Measurements from ENCODE around the gene SULT1A2.
"Not testable (repeated sequence)": the region's sequence is repeated elsewhere in the genome, so short reads cannot be mapped to it uniquely, and the experiment has no call there.

Gene SULT1A2

DNA sequence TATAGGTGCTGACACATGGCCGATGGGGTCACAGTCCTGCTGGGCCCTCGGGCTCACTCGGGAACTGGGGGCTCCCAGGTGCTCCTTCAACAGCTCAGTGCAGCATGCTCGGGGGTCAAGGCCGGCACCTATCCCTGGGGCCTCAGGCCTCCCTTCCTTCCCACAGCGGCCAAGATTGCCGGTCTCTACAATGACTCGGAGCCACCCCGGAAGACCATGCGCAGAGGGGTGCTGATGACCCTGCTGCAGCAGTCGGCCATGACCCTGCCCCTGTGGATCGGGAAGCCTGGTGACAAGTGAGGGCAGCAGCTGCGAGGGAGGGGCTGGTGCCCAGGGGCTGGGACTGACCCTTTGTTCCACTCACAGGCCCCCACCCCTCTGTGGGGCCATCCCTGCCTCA lies 6.9 kb downstream of the SULT1A2 start:
- no peak for ATAC-seq

DNA sequence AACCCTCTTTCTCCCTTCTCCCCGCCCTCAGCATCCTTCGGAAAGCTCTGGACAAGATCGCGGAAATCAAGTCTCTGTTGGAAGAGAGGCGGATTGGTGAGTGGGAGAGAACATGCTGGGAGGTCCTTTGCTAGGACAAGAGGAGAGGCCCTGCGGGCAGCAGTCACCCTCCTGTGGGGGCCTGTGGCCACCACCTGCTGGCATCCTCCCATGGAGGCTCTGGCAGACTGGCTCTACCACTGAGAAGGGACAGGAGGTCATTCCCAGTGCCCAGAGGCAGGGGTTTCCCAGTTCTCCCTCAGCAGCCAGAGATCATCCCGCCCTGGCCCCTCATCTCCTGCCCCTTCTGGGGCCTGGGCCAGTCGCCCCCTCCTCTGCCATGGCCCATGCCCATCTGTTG lies 7.8 kb downstream of the SULT1A2 start:
- ATAC-seq: no peak

DNA sequence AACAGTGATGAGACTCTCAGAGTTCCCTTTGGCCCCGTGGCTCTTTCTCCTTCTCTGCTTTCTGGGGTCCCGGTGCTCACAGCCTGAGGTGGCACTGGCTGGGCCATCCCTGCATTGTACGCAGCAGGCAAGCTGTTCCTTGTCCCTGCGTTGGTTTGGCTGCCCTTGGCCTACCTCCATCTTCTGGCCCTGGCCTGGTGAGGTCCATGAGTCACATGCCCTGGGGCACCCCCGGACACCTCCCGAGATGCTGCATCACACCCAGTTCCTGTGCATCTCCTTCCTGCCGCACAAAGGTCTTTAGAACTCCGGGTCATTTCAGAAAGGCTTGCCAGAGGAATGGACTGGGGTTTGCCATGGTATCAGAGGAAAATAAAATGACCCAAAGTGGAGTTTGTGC lies 9.5 kb downstream of the SULT1A2 start:
- no peak for ATAC-seq

DNA sequence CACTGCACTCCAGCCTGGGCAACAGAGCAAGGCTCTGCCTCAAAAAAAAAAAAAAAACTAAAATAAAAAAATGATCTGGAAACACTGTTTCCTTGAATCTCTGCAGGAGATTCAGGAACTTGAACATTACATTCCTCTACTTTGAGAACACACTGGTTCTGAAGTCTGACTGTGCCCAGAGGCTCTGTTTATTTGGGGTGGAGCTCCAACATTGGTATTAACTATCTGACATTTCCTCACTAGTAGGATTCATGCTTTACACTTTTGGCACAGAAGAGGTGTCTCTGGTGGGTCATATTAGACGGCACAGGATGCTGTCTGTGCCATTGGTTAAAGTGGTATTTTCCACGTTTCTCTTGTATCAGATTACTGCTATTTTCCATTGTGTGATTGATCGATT lies 10.4 kb downstream of the SULT1A2 start:
- no peak for ATAC-seq

GRCh38 chr16:28585674-28586073 lies 11.2 kb downstream of the SULT1A2 start:
- ATAC-seq: no peak

- ATAC-seq: no peak
Observed at GRCh38 chr16:28580726-28581315, 16.0 kb downstream of the SULT1A2 start.

GRCh38 chr16:28575446-28576109 lies 21.3 kb downstream of the SULT1A2 start:
- ATAC-seq: no peak

DNA sequence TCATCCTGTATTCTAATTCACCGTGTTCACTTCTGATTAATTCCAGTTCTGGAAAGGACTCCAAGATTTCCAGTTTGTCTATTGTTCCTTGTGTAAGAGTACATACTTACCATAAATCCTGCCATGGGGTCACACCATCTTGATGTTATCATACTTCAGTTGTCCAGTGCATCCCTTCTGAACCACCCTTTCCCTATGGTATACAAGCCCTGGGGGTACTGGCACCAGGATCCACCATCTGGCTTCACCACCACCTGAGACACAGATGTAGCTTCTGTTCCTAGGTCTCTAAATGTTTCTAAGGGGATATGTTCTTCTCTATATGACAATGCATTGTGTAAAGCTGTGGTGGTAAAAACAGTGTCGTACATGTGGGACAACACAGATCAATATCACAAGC lies 21.9 kb downstream of the SULT1A2 start:
- no peak for ATAC-seq

DNA sequence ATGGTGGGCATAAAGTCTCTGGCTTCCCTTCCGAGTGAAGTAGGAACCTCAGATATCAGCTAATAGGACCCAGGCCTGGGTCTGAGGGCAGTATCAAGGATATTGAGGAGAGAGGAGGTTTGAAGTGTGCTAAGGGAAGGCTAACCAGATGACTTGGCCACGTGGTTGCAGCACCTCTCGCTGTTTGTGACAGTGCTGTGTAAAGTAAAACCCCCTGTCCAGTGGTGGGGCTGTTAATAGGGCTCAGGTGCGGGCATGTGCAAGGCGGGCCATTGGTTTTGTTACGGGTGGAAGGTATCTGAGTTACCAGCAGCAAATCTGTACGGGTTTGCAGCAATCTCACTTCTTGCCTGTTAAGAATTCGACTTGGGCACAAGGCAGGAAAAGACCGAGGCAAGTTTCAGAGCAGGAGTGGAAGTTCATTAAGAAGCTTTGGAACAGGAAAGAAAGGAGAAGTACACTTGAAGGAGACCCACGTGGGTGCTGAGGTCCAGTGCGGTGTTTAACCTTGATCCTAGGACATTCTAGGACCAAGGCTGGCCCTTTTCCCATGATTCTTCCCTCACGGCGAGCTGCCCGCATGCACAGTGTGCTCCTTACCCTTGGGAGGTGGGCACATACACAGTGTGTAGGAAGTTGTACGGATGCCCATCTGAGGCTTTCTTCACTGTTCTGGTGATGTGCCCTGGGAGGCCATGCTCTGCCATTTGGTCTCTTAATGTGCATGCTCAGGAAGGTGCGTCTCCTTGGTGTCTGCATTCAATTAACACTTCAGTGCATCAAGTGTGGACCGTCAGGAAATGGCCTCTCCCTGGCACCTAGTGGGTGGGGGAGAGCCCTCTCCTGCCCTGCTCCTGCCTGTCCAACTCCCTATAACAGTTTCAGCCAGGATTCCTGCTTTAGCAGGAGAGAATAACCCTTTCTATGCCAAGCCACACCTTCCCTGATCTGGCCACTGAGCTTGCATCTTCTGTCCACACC lies 22.8 kb downstream of the SULT1A2 start:
- ATAC-seq: no peak

DNA sequence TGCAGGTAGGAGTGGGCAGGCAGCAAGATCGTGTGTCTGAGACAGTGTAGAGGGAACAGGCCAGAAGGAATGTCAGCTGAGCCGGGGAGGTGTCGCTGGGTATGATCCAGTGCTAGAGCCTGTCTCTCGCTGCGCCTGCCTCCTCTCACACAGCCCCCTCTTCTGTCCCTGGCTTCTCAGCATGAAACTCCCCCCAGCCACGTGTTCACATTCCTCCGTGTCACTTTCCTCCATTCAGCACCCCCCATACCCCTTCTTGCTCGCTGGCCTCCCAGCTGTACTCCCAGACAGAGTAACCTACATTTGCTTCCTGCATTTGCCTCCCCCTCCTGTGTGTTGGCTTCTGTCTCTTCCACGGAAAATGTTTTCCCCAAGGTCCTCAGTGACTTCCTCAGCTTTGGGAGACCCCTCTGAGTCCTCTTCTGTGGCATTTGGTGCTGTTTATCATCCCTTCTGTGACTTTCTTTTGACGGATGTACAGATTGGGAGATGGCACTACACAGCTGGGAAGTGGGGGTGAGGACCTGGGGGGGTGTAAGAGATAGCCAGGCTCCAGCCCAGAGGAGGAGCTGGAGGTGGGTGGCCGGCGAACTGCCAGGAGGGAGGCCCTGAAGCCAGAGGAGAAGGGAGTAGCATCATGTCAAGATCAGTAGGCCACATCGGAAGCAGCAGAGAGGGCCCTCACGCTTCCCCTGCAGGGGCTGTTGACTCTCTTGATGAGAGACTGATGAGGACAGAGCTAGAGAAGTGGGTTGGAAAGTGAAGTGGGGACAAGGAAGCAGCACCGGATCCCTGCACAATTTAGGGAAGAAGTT lies 23.9 kb downstream of the SULT1A2 start:
- ATAC-seq: no peak

GRCh38 chr16:28569968-28570752 lies 26.7 kb downstream of the SULT1A2 start:
- ATAC-seq: no peak

GRCh38 chr16:28569021-28569420 lies 27.8 kb downstream of the SULT1A2 start:
- no peak for ATAC-seq

GRCh38 chr16:28567292-28567691 lies 29.6 kb downstream of the SULT1A2 start:
- ATAC-seq: no peak

DNA sequence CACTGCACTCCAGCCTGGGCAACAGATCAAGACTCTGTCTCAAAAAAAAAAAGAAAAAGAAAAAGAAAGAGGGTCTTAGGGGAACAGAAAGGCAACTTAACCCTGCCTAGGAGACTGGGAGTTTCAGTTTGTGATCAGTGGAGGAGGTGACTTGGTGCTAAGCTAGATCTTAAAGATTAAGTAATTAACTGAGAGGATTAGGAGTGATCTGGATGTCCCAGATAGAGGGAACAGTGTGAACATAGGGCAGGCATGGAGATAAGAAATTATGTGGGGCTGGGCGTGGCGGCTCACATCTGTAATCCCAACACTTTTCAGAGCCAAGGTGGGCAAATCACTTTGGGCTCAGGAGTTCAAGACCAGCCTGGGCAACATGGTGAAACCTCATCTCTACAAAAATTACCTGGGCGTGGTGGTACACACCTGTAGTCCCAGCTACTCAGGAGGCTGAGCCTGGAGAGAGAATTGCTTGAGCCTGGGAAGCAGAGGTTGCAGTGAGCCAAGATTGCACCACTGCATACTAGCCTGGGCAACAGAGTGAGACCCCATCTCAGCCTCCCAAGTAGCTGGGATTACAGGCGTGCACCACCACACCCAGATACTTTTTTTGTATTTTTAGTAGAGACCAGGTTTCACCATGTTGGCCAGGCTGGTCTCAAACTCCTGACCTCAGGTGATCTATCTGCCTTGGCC lies 30.5 kb downstream of the SULT1A2 start:
- ATAC-seq: not testable (repeated sequence)

DNA sequence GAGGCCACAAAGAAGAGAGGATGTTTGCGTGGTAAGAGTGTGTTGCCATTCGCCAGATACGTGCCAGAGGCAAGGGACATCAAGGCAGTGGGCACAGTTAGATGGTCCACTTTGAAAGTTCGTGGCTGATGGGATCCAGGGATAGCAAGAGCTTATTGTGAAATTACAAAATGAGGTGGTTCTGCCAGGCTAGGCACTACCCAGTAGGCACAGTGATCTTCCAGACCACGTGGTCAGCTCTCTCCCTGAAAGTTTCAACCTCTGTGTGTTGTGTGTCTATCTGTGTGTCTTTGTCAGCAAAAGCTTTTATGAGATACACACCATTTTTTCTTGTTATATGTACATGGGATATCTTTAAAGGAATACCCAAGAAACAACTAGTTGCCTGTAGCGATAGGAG lies 33.6 kb downstream of the SULT1A2 start:
- no peak for ATAC-seq

- no peak for ATAC-seq
Observed at GRCh38 chr16:28562199-28562598, 34.7 kb downstream of the SULT1A2 start.

DNA sequence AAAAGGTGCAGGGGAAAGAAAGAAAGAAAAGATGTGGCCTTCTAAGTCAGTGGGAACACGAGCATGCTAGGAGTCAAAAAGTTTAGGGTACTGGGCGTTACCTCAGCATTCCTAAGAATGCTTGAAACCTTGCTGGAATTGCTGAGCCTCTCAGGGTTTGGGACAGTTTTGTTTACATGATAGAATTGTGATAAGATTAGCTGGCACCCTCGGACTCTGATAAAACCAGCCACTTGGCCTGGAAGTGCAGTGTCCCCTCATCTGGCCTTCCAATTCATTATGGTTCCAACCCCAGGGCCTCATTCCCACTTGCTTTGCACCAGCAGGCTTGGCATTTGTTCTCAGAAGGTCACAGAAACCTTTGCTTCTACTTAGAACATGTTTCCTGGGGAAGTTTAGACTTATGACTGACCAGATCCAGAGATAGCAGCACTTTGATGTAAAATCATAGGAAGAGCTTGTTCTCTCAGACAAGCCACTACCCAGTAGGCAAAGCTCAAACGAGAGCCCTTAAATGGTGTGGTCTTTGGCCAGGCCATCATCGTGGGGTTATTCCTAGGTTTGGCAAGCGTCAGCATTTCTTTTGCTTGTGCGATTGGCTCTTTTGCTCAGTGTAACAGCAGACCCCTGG lies 35.2 kb downstream of the SULT1A2 start:
- no peak for ATAC-seq

DNA sequence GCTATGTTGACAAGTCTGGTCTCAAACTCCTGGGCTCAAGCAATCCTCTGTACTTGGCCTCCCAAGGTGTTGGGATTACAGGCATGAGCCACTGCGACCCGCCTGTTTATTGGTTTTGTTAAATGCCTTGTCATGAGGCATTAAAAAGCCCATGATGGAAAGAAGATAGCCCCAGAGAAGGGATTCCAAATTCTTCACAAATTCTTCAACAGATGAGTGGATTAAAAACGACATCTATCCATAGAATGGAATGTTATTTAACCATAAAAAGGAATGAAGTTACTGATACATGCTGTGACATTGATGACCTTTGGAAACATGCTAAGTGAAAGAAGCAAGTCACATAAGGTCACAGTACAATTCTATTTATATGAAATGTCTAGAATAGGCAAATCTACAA lies 38.4 kb downstream of the SULT1A2 start:
- no peak for ATAC-seq

DNA sequence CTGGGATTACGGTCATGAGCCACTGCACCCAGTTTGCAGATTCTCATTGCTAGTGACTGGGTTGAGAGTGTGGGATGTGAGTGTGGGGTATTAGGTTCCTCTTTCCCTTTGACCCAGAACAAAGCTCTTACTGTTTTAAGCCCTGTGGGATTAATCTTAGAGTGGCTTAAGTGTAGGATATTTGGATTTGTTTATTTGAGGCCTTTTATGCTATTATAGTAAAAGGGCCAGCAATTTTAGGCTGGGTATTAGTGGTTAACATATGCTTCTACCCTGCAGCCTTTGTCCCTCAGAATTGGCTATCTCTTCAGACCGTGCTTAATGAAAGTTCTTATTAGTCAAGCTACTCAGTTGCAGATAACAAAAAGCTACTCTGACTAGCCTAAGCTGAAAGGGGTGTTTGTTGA lies 39.9 kb downstream of the SULT1A2 start:
- no peak for ATAC-seq

- ATAC-seq: peak in 1 of 2 donors; percentile 40
Observed at GRCh38 chr16:28555561-28555960, 41.3 kb downstream of the SULT1A2 start.

All from activated CD4-positive, CD25-positive, alpha-beta regulatory T cell treated with anti-CD3 and anti-CD28 coated beads, Interleukin-2, amount 50 U/mL, for 24 hours (primary cell).